H1 (cell line): Measurements from ENCODE around the gene KRT83.

ENCODE experiments used
- BRCA1 ChIP-seq: IDR thresholded peaks from 2 replicates; pipeline ENCODE4 v1.6.1; 2012; ENCODE audit warnings: low read depth, low read length, improper control_type of control experiment
- CEBPB ChIP-seq: IDR thresholded peaks from 2 replicates; pipeline ENCODE4 v1.6.1; 2012; ENCODE audit warnings: low read depth, low read length
- CTCF ChIP-seq, 3 experiments: IDR thresholded peaks; 1 replicate in 2 of 3; 2 replicates in 1 of 3; pipeline versions ENCODE4 v1.5.1 to v1.6.1; 2011; ENCODE audit warnings: low read length in 3 of 3, mild to moderate bottlenecking in 3 of 3, inconsistent platforms in 2 of 3, low read depth in 1 of 3, moderate library complexity in 1 of 3; ENCODE audit not compliant: insufficient read depth in 1 of 3; ENCODE audit errors: control extremely low read depth in 1 of 3
- E2F6 ChIP-seq: IDR thresholded peaks from 2 replicates; pipeline ENCODE4 v1.6.1; 2012; ENCODE audit warnings: inconsistent platforms
- EZH2 ChIP-seq: fragments of 200-600 bp; sonication (generic); IDR thresholded peaks from 2 replicates; pipeline ENCODE4 v1.7.1; 2012; ENCODE audit warnings: low read depth, mild to moderate bottlenecking, moderate library complexity, low read length, inconsistent platforms; ENCODE audit not compliant: severe bottlenecking
- GABPA ChIP-seq: IDR thresholded peaks from 2 replicates; pipeline ENCODE4 v1.6.1; 2011; ENCODE audit warnings: mild to moderate bottlenecking, low read length, moderate library complexity, borderline replicate concordance; ENCODE audit not compliant: insufficient read depth
- HDAC6 ChIP-seq: IDR thresholded peaks from one replicate; pipeline ENCODE4 v1.7.1; 2012; ENCODE audit warnings: low read depth, mild to moderate bottlenecking, inconsistent platforms, low read length, moderate library complexity
- JUND ChIP-seq: IDR thresholded peaks from 2 replicates; pipeline ENCODE4 v1.6.1; 2011; ENCODE audit warnings: mild to moderate bottlenecking, improper control_type of control experiment, low read length
- MAFK ChIP-seq: IDR thresholded peaks from 2 replicates; pipeline ENCODE4 v1.6.1; 2012; ENCODE audit warnings: low read depth, mild to moderate bottlenecking, improper control_type of control experiment, low read length
- POLR2A ChIP-seq, 2 experiments: IDR thresholded peaks; 1 replicate in 1 of 2; 2 replicates in 1 of 2; pipeline ENCODE4 v1.6.1; 2011; ENCODE audit warnings: low read depth in 2 of 2, low read length in 2 of 2, mild to moderate bottlenecking in 2 of 2; ENCODE audit errors: control extremely low read depth in 1 of 2
- POU5F1 ChIP-seq: IDR thresholded peaks from 2 replicates; pipeline ENCODE4 v1.6.1; 2011; ENCODE audit warnings: low read depth, mild to moderate bottlenecking, low read length, moderate library complexity
- SIX5 ChIP-seq: IDR thresholded peaks from 2 replicates; pipeline ENCODE4 v1.6.1; 2011; ENCODE audit warnings: mild to moderate bottlenecking, low read depth, low read length
- SRF ChIP-seq: IDR thresholded peaks from 2 replicates; pipeline ENCODE4 v1.6.1; 2011; ENCODE audit warnings: mild to moderate bottlenecking, low read depth, low read length, moderate library complexity
- SUZ12 ChIP-seq: fragments of 200-600 bp; sonication (generic); IDR thresholded peaks from 2 replicates; pipeline ENCODE4 v1.6.1; 2012; ENCODE audit warnings: mild to moderate bottlenecking, inconsistent platforms, low read length, moderate library complexity, mixed read lengths

GRCh38 chr12:52268212-52268611 lies 53.0 kb downstream of the KRT83 start:
- TF ChIP-seq EZH2 (no peak), POU5F1 (no peak), CTCF (IDR thresholded peaks at IDR 0.05; ENCODE audit: control extremely low read depth in 1 of 3, insufficient read depth in 1 of 3, low read depth in 1 of 3, low read length in 3 of 3) (no peak), BRCA1 (no peak), CEBPB (no peak), MAFK (no peak), JUND (no peak), POLR2A (IDR thresholded peaks at IDR 0.05; ENCODE audit: control extremely low read depth in 1 of 2, low read depth in 2 of 2, low read length in 2 of 2) (no peak), E2F6 (no peak), SUZ12 (no peak), HDAC6 (no peak), SRF (no peak), SIX5 (no peak), GABPA (no peak)
